Testis (tissue), 3 donors: ENCODE measurements around the gene ACSL1. TPM values are rescaled to one million over a fixed set of nuclear protein-coding genes. Genes with fewer than 3 reads are reported as not detected.
A peak's percentile ranks its signal among the peaks of the same experiment; 100 is the strongest.

Source experiments
- DNase-seq: peaks from one replicate; pipeline ENCODE4 v3.0.0-alpha.2; 2019
- H3K27ac ChIP-seq, 2 donors: fragments of 200-600 bp; sonication (generic); one replicate each; pipeline ENCODE4 v1.5.1; 2019
- H3K27me3 ChIP-seq: fragments of 200-600 bp; sonication (generic); one replicate; pipeline ENCODE4 v1.5.1; 2019
- H3K36me3 ChIP-seq: fragments of 200-600 bp; sonication (generic); one replicate; pipeline ENCODE4 v1.5.1; 2017; ENCODE audit warnings: low read depth; ENCODE audit errors: missing control alignments
- H3K4me1 ChIP-seq: fragments of 200-600 bp; sonication (generic); one replicate; pipeline ENCODE4 v1.5.1; 2019
- H3K4me3 ChIP-seq, 2 donors: fragments of 200-600 bp; sonication (generic); one replicate each; pipeline ENCODE4 v1.5.1; 2017 to 2019
- H3K9me3 ChIP-seq: fragments of 200-600 bp; sonication (generic); one replicate; pipeline ENCODE4 v1.5.1; 2017
- POLR2A ChIP-seq: fragments of 450-650 bp; IDR thresholded peaks from one replicate; pipeline ENCODE4 v1.6.1; 2017; ENCODE audit warnings: antibody characterized with exemption, mild to moderate bottlenecking, moderate library complexity
- WGBS, 2 donors: methylation state at CpG; one replicate each; pipeline ENCODE4 v1.1.5; 2018; 5-methylcytosine and 5-hydroxymethylcytosine counted together
- intact Hi-C: fragments of 100-400 bp; cut with DNase I; formaldehyde crosslinking; loops from one replicate; pipeline ENCODE4 v1.15.1; 2023; ENCODE audit warnings: low total_unique reads
- polyA plus RNA-seq: library from polyadenylated mRNA; stranded (reverse); fragments of 350-450 nt; fragmentation: Illumina TruSeq; extraction: RNeasy Lipid Tissue Mini Kit (QIAGEN cat#74804); gene quantifications from one replicate; pipeline ENCODE4 v1.2.3, GENCODE V29; 2014; ENCODE audit warnings: low read depth, low replicate concordance; ENCODE audit not compliant: insufficient read depth
- total RNA-seq, 2 donors: library from RNA; depleted of rRNA; stranded (reverse); fragments of >200 nt; gene quantifications; one replicate each; pipeline ENCODE4 v1.2.3, GENCODE V29; 2016
- TF ChIP-seq, protein P1 (sequence below), 3 experiments: fragments of 450-650 bp in 2 of 3; fragments of 200-600 bp in 1 of 3; sonication (generic) in 1 of 3; IDR thresholded peaks; one replicate each; pipeline ENCODE4 v1.5.1; 2016 to 2019; ENCODE audit warnings: antibody characterized with exemption in 3 of 3, mild to moderate bottlenecking in 2 of 3, moderate library complexity in 1 of 3

The ACSL1 gene
- total and polyA plus RNA-seq, 3 donors from 2014 or later = 31.6 to 81.8 (median 59.8) TPM

DNA sequence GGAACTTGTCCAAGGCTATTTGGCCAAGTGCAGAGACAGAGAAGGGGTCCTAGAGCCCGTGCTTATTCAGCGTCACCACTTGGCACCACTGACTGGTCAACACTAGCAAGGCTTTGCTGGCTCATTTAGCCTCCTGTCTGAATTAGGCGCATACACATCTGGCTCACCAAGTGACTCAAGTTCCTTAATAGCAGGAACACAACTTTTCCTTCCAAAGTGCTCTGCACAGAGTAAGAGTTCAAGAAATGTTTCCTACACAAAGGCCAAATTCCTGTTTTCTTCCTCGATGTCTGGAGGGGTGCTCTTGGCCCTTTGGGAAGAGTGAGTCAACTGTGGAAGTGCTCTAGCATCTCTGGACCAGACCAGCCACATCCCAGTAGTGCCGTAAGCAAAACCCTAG lies 65.1 kb downstream of the ACSL1 start:
- intact Hi-C loops = no loop called here
- DNase-seq = no peak
- H3K36me3 ChIP-seq = no peaks in the 10 kb centered on the region
- H3K4me1 ChIP-seq = peaks cover 9% of the 10 kb centered on the region
- H3K4me3 ChIP-seq = no peak overlapping the region
- no peaks in the 10 kb centered on the region for H3K27me3 ChIP-seq
- TF ChIP-seq, protein P1, sequence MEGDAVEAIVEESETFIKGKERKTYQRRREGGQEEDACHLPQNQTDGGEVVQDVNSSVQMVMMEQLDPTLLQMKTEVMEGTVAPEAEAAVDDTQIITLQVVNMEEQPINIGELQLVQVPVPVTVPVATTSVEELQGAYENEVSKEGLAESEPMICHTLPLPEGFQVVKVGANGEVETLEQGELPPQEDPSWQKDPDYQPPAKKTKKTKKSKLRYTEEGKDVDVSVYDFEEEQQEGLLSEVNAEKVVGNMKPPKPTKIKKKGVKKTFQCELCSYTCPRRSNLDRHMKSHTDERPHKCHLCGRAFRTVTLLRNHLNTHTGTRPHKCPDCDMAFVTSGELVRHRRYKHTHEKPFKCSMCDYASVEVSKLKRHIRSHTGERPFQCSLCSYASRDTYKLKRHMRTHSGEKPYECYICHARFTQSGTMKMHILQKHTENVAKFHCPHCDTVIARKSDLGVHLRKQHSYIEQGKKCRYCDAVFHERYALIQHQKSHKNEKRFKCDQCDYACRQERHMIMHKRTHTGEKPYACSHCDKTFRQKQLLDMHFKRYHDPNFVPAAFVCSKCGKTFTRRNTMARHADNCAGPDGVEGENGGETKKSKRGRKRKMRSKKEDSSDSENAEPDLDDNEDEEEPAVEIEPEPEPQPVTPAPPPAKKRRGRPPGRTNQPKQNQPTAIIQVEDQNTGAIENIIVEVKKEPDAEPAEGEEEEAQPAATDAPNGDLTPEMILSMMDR (IDR thresholded peaks at IDR 0.05) = no peak
- TF ChIP-seq POLR2A = no peak
- no peaks in the 10 kb centered on the region for H3K9me3 ChIP-seq
- no peak overlapping the region for H3K27ac ChIP-seq
- WGBS, 2 donors = 90 to 93% methylated on average over 5 of the region's 5 CpGs

DNA sequence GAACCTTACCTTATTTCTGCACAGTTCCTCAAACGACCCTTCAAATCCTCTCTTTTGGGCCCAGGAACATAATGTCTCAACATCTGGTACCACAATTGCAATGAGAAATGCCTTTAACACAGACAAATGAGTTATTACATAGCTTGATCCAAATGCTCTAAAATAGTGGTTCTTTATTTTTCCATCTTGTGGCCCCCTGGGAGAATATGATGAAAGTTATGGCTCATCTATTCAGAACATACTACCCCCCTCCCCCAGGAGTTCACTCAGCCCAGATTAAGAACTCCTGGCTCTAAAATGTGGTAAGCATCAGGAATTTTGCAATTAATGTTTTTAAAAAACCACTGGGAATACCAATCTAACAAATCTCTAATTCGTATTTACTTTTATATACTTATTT lies 68.0 kb downstream of the ACSL1 start:
- H3K4me1 ChIP-seq = peaks cover 13% of the 10 kb centered on the region
- H3K4me3 ChIP-seq = no peak overlapping the region
- peak overlapping the region in 1 of 2 donors; percentile 26 for H3K27ac ChIP-seq
- TF ChIP-seq POLR2A = no peak
- TF ChIP-seq, protein P1 (IDR thresholded peaks at IDR 0.05) = no peak
- H3K9me3 ChIP-seq = no peaks in the 10 kb centered on the region
- no peaks in the 10 kb centered on the region for H3K27me3 ChIP-seq
- no peaks in the 10 kb centered on the region for H3K36me3 ChIP-seq
- no peak for DNase-seq
- 32 to 40% methylated on average over 2 of the region's 2 CpGs for WGBS, 2 donors
- intact Hi-C loops = no loop called here

DNA sequence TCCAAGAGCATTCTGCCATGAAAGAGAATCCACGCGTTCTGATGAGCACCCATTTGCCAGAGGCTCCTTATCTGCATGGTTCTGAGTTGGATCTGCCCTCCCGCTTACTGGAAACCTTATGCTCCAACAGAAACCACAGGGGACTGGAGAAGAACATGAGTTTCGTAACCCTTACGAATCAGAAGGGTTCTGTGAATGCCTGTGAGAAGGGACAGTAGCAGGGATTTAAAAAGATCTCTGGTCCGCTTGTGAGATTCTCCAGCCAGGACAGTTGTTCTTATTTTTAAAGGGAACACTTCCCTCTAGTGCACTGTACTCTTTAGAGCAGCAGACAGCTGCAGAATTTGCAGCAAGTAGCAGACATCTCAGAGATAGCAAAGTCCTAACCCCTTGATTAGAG lies 69.4 kb downstream of the ACSL1 start:
- WGBS, 2 donors = 52 to 55% methylated on average over 6 of the region's 6 CpGs
- intact Hi-C loops = no loop called here
- no peaks in the 10 kb centered on the region for H3K27me3 ChIP-seq
- no peaks in the 10 kb centered on the region for H3K36me3 ChIP-seq
- peaks cover 13% of the 10 kb centered on the region for H3K4me1 ChIP-seq
- H3K9me3 ChIP-seq = no peaks in the 10 kb centered on the region
- DNase-seq = peak; percentile 41
- TF ChIP-seq POLR2A = no peak
- TF ChIP-seq, protein P1 (IDR thresholded peaks at IDR 0.05) = no peak
- H3K4me3 ChIP-seq = no peak overlapping the region
- H3K27ac ChIP-seq = no peak overlapping the region

DNA sequence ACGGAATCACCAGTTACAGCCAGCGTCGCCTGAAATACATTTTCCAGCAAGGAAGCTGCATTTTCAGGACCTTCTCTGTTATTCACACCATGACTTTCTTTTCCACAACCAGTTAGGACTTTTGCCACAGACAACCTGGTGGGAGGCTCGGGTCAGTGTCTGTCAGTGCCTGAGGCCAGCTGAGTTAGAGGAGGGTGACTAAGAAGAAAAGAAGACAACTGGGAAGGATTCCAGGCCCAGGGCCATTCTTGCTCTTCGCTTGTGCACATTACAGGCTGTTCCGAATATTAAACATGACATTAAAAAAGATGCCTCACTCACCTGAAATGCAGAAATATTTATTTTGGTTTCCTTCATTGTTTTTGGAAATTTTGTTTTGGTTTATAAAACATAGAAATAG lies 70.5 kb downstream of the ACSL1 start:
- 76 to 77% methylated on average over 6 of the region's 6 CpGs for WGBS, 2 donors
- DNase-seq = no peak

More for the DNA sequence above, 70.5 kb downstream of the ACSL1 start:
- Histone ChIP-seq H3K27ac (no peak overlapping the region), H3K4me1 (peaks cover 13% of the 10 kb centered on the region), H3K4me3 (no peak overlapping the region), H3K9me3 (no peaks in the 10 kb centered on the region), H3K27me3 (no peaks in the 10 kb centered on the region), H3K36me3 (no peaks in the 10 kb centered on the region)
- intact Hi-C loops = no loop called here
- TF ChIP-seq POLR2A = no peak
- TF ChIP-seq, protein P1 (IDR thresholded peaks at IDR 0.05) = no peak
